ENCODE measurements around the gene PTAR1. TPM values are rescaled to one million over a fixed set of nuclear protein-coding genes. Genes with fewer than 3 reads are reported as not detected.
A peak's percentile ranks its signal among the peaks of the same experiment; 100 is the strongest.

The PTAR1 gene
- total and polyA plus RNA-seq, 7 experiments from 2014 or later, result 11.1 to 82.4 (median 60.2) TPM

DNA sequence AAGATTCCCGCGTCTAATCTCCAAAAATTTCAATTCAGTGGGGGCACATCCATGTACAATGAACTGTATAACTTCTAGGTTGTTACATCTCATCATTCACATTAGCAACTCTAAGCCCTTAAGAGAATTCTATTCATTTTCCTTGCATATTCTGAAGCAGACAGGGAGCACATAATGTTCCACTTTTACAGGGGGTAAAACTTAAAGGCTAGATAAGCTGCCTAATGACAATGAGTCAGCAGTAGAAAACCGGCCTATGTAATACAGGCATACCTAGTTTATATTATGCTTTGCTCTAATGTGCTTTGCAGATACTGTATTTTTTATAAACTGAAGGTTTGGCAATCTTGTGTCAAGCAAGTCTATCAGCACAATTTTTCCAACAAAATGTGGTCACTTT is 40.4 kb downstream of the PTAR1 start:
- Histone ChIP-seq H3K27ac (ENCODE audit: low read depth, low read length) (no peak overlapping the region), H3K9me3 (ENCODE audit: control insufficient read depth in 2 of 3, low read length in 3 of 3) (no peaks in the 10 kb centered on the region), H3K4me1 (ENCODE audit: control insufficient read depth in 2 of 2, insufficient read depth in 2 of 2, low read length in 2 of 2) (no peaks in the 10 kb centered on the region), H3K36me3 (ENCODE audit: control insufficient read depth in 2 of 3, insufficient read depth in 3 of 3, low read length in 3 of 3) (peaks cover 0 to 34% (median 0%) of the 10 kb centered on the region in 3 experiments), H3K27me3 (ENCODE audit: control insufficient read depth in 2 of 2, insufficient read depth in 2 of 2, low read length in 2 of 2) (no peaks in the 10 kb centered on the region), H3K4me3 (ENCODE audit: low read length) (no peak overlapping the region)
- no peaks in the 10 kb centered on the region for H3K27me3 Mint-ChIP-seq
- H3K36me3 Mint-ChIP-seq, result peaks cover 12 to 80% (median 60%) of the 10 kb centered on the region in 5 donors
- no peak for ATAC-seq
- DNase-seq, result no peak
- ChIA-PET CTCF (no interaction called here), POLR2A (no interaction called here)
- no peak overlapping the region for H3K27ac Mint-ChIP-seq
- peaks cover 0 to 2% (median 0%) of the 10 kb centered on the region in 11 donors for H3K9me3 Mint-ChIP-seq
- intact Hi-C loops (cut with micrococcal nuclease), result no loop called here
- H3K4me1 Mint-ChIP-seq, result no peaks in the 10 kb centered on the region
- no peak overlapping the region for H3K4me3 Mint-ChIP-seq

DNA sequence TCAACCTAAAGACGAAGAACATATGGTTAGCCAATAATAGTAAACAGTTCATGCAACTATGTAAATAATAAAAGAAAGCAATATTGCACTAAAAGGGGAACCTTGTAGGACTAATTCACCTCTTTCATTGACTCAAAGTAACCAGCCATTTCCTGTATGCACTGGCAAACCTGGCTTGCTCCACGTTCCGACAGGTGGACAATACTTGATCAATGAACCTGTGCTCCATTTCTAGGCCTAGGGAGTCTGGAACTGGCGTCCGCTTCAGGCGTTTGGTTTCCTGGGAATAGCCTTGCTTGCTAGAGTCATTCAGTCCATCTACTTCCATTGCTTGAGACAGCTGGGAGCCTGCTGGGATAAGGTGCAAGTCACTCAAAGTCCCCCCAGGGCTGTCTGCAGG is 41.6 kb downstream of the PTAR1 start:
- Histone ChIP-seq H3K4me1 (ENCODE audit: control insufficient read depth in 2 of 2, insufficient read depth in 2 of 2, low read length in 2 of 2) (no peaks in the 10 kb centered on the region), H3K4me3 (ENCODE audit: low read length) (no peak overlapping the region), H3K27ac (ENCODE audit: low read depth, low read length) (no peak overlapping the region), H3K9me3 (ENCODE audit: control insufficient read depth in 2 of 3, low read length in 3 of 3) (no peaks in the 10 kb centered on the region), H3K27me3 (ENCODE audit: control insufficient read depth in 2 of 2, insufficient read depth in 2 of 2, low read length in 2 of 2) (no peaks in the 10 kb centered on the region), H3K36me3 (ENCODE audit: control insufficient read depth in 2 of 3, insufficient read depth in 3 of 3, low read length in 3 of 3) (peaks cover 0 to 36% (median 0%) of the 10 kb centered on the region in 3 experiments)
- ATAC-seq, result no peak
- CTCF ChIA-PET, result no interaction called here
- Mint-ChIP-seq H3K27ac (peak overlapping the region in 1 of 9 donors; percentile 25), H3K4me1 (no peaks in the 10 kb centered on the region), H3K4me3 (no peak overlapping the region), H3K36me3 (peaks cover 8 to 81% (median 52%) of the 10 kb centered on the region in 5 donors), H3K9me3 (peaks cover 0 to 2% (median 0%) of the 10 kb centered on the region in 11 donors), H3K27me3 (no peaks in the 10 kb centered on the region)
- POLR2A ChIA-PET, result no interaction called here
- intact Hi-C loops (cut with micrococcal nuclease), result no loop called here
- no peak for DNase-seq

- H3K4me1 Mint-ChIP-seq, result no peaks in the 10 kb centered on the region
- ATAC-seq, result no peak
- no peak overlapping the region for H3K4me3 Mint-ChIP-seq
- H3K36me3 Mint-ChIP-seq, result peaks cover 5 to 74% (median 31%) of the 10 kb centered on the region in 5 donors
- Histone ChIP-seq H3K4me3 (ENCODE audit: low read length) (no peak overlapping the region), H3K4me1 (ENCODE audit: control insufficient read depth in 2 of 2, insufficient read depth in 2 of 2, low read length in 2 of 2) (no peaks in the 10 kb centered on the region), H3K27ac (ENCODE audit: low read depth, low read length) (no peak overlapping the region), H3K36me3 (ENCODE audit: control insufficient read depth in 2 of 3, insufficient read depth in 3 of 3, low read length in 3 of 3) (peaks cover 0 to 33% (median 0%) of the 10 kb centered on the region in 3 experiments), H3K27me3 (ENCODE audit: control insufficient read depth in 2 of 2, insufficient read depth in 2 of 2, low read length in 2 of 2) (no peaks in the 10 kb centered on the region), H3K9me3 (ENCODE audit: control insufficient read depth in 2 of 3, low read length in 3 of 3) (no peaks in the 10 kb centered on the region)
- no peaks in the 10 kb centered on the region for H3K27me3 Mint-ChIP-seq
- CTCF ChIA-PET, result no interaction called here
- DNase-seq, result no peak
- POLR2A ChIA-PET, result no interaction called here
- H3K27ac Mint-ChIP-seq, result no peak overlapping the region
- H3K9me3 Mint-ChIP-seq, result no peaks in the 10 kb centered on the region
- intact Hi-C loops (cut with micrococcal nuclease), result no loop called here
Measured at GRCh38 chr9:69715825-69716224, 44.0 kb downstream of the PTAR1 start.

DNA sequence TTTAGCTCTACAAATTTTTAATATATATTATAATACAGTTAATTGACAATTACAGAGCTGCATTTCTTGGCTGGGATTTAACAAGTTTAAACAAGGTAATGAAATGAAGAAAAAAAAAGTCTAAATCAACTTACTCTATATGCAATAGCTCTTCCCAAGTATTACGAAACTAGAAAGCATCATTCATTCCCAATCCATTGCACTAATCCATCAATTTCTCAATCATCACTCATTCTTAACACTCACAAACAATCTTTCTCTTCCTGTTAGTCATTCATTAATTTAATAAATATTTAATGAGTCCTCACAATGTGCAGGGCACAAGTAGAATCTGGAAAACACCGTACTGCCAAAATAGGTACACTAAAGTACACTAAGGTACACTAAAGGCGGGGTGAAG is 44.7 kb downstream of the PTAR1 start:
- Mint-ChIP-seq H3K4me1 (no peaks in the 10 kb centered on the region), H3K4me3 (no peak overlapping the region), H3K36me3 (peaks cover 5 to 67% (median 27%) of the 10 kb centered on the region in 5 donors), H3K27ac (no peak overlapping the region), H3K27me3 (no peaks in the 10 kb centered on the region), H3K9me3 (no peaks in the 10 kb centered on the region)
- no peak for ATAC-seq
- CTCF ChIA-PET, result no interaction called here
- POLR2A ChIA-PET, result no interaction called here
- Histone ChIP-seq H3K4me3 (ENCODE audit: low read length) (no peak overlapping the region), H3K27me3 (ENCODE audit: control insufficient read depth in 2 of 2, insufficient read depth in 2 of 2, low read length in 2 of 2) (no peaks in the 10 kb centered on the region), H3K27ac (ENCODE audit: low read depth, low read length) (no peak overlapping the region), H3K36me3 (ENCODE audit: control insufficient read depth in 2 of 3, insufficient read depth in 3 of 3, low read length in 3 of 3) (peaks cover 0 to 33% (median 0%) of the 10 kb centered on the region in 3 experiments), H3K9me3 (ENCODE audit: control insufficient read depth in 2 of 3, low read length in 3 of 3) (no peaks in the 10 kb centered on the region), H3K4me1 (ENCODE audit: control insufficient read depth in 2 of 2, insufficient read depth in 2 of 2, low read length in 2 of 2) (no peaks in the 10 kb centered on the region)
- DNase-seq, result no peak
- intact Hi-C loops (cut with micrococcal nuclease), result no loop called here

DNA sequence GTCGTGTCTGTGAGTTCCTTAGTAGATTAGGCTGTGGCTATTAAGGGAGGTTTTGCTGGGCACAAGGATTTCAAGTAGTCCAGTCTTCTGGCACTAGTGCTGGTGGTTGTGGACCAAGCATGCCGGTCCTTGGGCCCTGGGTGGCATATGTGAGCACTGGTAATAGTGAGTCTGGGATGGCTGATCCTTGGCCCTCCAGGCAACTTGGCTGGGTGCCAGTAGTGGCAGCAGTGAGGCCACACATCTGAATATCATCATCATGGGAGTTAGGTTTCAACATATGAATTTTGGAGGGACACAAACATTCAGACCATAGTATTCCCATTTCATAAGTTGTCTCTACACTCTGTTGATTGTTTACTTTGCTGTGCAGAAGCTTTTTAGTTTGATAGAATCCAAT is 62.3 kb downstream of the PTAR1 start:
- no peak overlapping the region for H3K27ac ChIP-seq (ENCODE audit: low read depth, low read length)
- H3K9me3 ChIP-seq (ENCODE audit: control insufficient read depth in 2 of 3, low read length in 3 of 3), result peaks cover 0 to 7% (median 0%) of the 10 kb centered on the region in 3 experiments
- intact Hi-C loops (cut with micrococcal nuclease), result no loop called here
- Mint-ChIP-seq H3K27ac (no peak overlapping the region), H3K4me3 (no peak overlapping the region), H3K27me3 (peaks cover 6 to 25% (median 11%) of the 10 kb centered on the region in 5 donors), H3K4me1 (no peaks in the 10 kb centered on the region), H3K9me3 (peaks cover 6 to 86% (median 37%) of the 10 kb centered on the region in 11 donors), H3K36me3 (peaks cover 0 to 9% (median 0%) of the 10 kb centered on the region in 5 donors)
- CTCF ChIA-PET, result no interaction called here
- no peaks in the 10 kb centered on the region for H3K36me3 ChIP-seq (ENCODE audit: control insufficient read depth in 2 of 3, insufficient read depth in 3 of 3, low read length in 3 of 3)
- H3K4me1 ChIP-seq (ENCODE audit: control insufficient read depth in 2 of 2, insufficient read depth in 2 of 2, low read length in 2 of 2), result no peaks in the 10 kb centered on the region
- ATAC-seq (no peak), DNase-seq (no peak)
- no peak overlapping the region for H3K4me3 ChIP-seq (ENCODE audit: low read length)
- no peaks in the 10 kb centered on the region for H3K27me3 ChIP-seq (ENCODE audit: control insufficient read depth in 2 of 2, insufficient read depth in 2 of 2, low read length in 2 of 2)
- POLR2A ChIA-PET, result no interaction called here

DNA sequence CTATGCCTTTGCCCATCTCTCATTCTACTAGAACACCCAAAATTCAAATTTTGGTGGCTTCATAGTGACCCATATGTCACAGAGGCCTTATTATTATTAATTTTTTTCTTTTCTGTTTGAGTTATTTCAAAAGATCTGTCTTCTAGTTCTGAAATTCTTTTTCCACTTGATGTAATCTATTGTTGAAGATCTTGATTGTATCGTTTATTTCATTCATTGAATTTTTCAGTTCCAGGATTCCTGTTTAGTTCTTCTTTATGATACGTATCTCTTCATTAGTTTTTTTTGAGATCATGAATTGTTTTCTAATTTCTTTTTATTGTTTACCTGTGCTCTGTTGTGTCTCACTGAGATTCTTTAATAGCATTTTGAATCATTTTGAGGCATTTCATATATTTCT is 63.0 kb downstream of the PTAR1 start:
- H3K27ac ChIP-seq (ENCODE audit: low read depth, low read length), result no peak overlapping the region
- Mint-ChIP-seq H3K27ac (no peak overlapping the region), H3K9me3 (peaks cover 6 to 84% (median 35%) of the 10 kb centered on the region in 11 donors), H3K27me3 (peaks cover 6 to 31% (median 15%) of the 10 kb centered on the region in 5 donors), H3K4me1 (no peaks in the 10 kb centered on the region), H3K4me3 (no peak overlapping the region), H3K36me3 (peaks cover 0 to 9% (median 0%) of the 10 kb centered on the region in 5 donors)
- intact Hi-C loops (cut with micrococcal nuclease), result no loop called here
- no peaks in the 10 kb centered on the region for H3K36me3 ChIP-seq (ENCODE audit: control insufficient read depth in 2 of 3, insufficient read depth in 3 of 3, low read length in 3 of 3)
- no peaks in the 10 kb centered on the region for H3K4me1 ChIP-seq (ENCODE audit: control insufficient read depth in 2 of 2, insufficient read depth in 2 of 2, low read length in 2 of 2)
- peaks cover 0 to 7% (median 0%) of the 10 kb centered on the region in 3 experiments for H3K9me3 ChIP-seq (ENCODE audit: control insufficient read depth in 2 of 3, low read length in 3 of 3)
- POLR2A ChIA-PET, result no interaction called here
- no peak overlapping the region for H3K4me3 ChIP-seq (ENCODE audit: low read length)
- CTCF ChIA-PET, result no interaction called here
- no peaks in the 10 kb centered on the region for H3K27me3 ChIP-seq (ENCODE audit: control insufficient read depth in 2 of 2, insufficient read depth in 2 of 2, low read length in 2 of 2)
- ATAC-seq (no peak), DNase-seq (no peak)

DNA sequence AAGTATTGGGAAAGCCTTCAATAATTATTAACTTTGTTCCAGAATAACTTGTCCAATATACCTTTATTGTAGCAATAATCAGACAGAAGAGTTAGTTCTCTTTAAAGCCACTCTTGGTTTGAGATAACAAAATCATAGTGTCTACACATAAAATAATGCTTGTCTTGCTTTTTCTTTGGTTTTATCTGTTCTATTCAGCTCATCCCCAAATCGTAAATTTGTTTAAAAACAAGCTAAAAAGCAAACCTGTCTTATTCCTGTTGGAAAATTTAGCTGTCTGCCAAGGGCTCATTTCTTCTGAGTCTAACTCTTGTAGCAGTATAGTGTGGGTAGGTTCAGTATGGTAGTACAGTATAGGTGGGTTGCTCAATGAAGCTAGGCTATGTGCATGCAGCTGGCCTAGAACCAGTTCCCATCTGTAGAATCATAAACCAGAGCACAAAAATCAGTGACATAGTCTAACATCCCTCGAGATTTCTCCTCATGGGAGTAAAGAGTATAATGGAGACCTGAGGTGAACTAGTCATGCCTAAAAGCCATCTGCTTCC is 69.7 kb downstream of the PTAR1 start:
- POLR2A ChIA-PET, result no interaction called here
- Histone ChIP-seq H3K4me3 (ENCODE audit: low read length) (no peak overlapping the region), H3K9me3 (ENCODE audit: control insufficient read depth in 2 of 3, low read length in 3 of 3) (no peaks in the 10 kb centered on the region), H3K4me1 (ENCODE audit: control insufficient read depth in 2 of 2, insufficient read depth in 2 of 2, low read length in 2 of 2) (no peaks in the 10 kb centered on the region), H3K27me3 (ENCODE audit: control insufficient read depth in 2 of 2, insufficient read depth in 2 of 2, low read length in 2 of 2) (no peaks in the 10 kb centered on the region), H3K27ac (ENCODE audit: low read depth, low read length) (no peak overlapping the region), H3K36me3 (ENCODE audit: control insufficient read depth in 2 of 3, insufficient read depth in 3 of 3, low read length in 3 of 3) (no peaks in the 10 kb centered on the region)
- CTCF ChIA-PET, result no interaction called here
- H3K27me3 Mint-ChIP-seq, result peaks cover 14 to 26% (median 20%) of the 10 kb centered on the region in 5 donors
- peaks cover 0 to 29% (median 7%) of the 10 kb centered on the region in 11 donors for H3K9me3 Mint-ChIP-seq
- no peak for DNase-seq
- no peaks in the 10 kb centered on the region for H3K36me3 Mint-ChIP-seq
- H3K27ac Mint-ChIP-seq, result no peak overlapping the region
- ATAC-seq, result no peak
- no peaks in the 10 kb centered on the region for H3K4me1 Mint-ChIP-seq
- intact Hi-C loops (cut with micrococcal nuclease), result no loop called here
- no peak overlapping the region for H3K4me3 Mint-ChIP-seq
